Endometrial microvascular endothelial cells (primary cell): Measurements from ENCODE around the gene VWA7. TPM values are rescaled to one million over a fixed set of nuclear protein-coding genes. Genes with fewer than 3 reads are reported as not detected.

Source experiments
- in situ Hi-C: cut with HindIII; loops from 2 replicates; pipeline ENCODE4 v1.10.0; 2017; ENCODE audit warnings: low sequenced_read_pairs, low pct_unique_long_range_greater_than_20kb; ENCODE audit errors: inconsistent ontology term
- total RNA-seq: library from RNA; depleted of rRNA; stranded (reverse); fragments of >200 nt; gene quantifications from one replicate; pipeline ENCODE4 v1.2.3, GENCODE V29; 2015; ENCODE audit errors: inconsistent ontology term

The VWA7 gene
- total RNA-seq, 1 donor from 2014 or later = not detected

DNA sequence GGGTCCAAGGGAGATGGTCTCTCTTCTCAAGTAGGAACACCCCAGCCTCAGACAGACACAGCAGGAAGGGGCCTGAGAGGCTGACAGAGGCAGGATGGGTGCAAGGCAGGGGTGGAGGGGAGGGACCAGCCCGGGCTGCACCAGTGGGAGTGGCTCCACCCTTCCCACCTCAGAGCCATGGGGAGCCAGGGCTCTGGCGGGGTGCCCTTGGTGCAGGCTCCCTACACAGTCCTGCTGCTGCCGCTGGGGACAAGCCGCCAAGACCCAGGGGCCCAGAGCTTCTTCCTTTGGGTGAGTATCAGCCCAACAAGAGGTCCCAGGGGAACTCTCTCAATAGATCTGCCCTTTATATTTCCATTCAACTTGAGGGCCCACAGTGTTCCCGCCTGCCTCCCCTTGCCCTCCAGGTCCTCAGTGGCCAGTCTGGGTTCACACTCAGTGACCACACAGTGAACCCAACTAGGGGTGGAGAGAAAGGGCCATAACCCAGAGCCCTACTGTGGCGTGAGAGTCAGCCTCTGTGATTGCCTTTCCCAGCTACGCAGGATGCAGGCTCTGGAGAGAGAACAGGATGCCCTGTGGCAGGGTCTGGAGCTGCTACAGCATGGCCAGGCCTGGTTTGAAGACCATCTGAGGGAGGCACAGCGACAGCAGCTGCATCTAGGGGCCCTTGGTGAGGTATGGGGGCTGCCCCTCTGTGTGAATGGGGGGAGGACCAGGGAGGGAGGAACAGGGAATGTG, 14.1 kb downstream of the VWA7 start:
- in situ Hi-C loops = no loop called here

DNA sequence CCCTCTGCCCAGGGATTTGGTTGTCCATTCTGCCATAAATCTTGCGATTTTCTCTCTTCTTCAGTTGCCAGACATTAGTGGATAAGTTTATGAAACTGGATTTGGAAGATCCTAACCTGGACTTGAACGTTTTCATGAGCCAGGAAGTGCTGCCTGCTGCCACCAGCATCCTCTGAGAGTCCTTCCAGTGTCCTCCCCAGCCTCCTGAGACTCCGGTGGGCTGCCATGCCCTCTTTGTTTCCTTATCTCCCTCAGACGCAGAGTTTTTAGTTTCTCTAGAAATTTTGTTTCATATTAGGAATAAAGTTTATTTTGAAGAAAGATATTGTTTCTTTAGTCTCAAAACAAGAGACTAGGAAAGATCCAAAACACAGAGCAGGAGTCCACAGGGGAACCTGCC, 14.8 kb downstream of the VWA7 start, which contains the start of gene SAPCD1:
Gene SAPCD1 (plus strand): TSS at position 301 of the 400 bp plus-strand sequence. CDS start 399 bp downstream, outside the sequence.
- in situ Hi-C loops = no loop called here

DNA sequence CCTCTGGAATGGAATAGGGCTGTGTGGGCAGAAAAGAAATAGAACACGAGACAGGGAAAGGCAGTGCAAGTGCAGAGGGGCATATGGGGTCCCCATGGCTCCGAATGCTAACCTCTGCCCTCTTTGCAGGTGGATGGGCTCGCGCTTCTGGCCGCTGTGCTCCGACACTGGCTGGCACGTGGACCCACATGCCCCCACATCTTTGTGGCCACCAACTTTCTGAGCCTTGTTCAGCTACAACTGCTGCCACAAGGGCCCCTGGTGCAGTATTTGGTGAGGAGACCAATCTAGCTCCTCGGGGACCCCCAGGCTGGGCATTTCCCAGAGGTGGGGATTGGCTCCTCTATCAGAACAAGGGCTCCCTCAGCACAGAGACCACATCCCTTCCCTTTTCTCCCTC, 15.8 kb downstream of the VWA7 start:
- in situ Hi-C loops = no loop called here

DNA sequence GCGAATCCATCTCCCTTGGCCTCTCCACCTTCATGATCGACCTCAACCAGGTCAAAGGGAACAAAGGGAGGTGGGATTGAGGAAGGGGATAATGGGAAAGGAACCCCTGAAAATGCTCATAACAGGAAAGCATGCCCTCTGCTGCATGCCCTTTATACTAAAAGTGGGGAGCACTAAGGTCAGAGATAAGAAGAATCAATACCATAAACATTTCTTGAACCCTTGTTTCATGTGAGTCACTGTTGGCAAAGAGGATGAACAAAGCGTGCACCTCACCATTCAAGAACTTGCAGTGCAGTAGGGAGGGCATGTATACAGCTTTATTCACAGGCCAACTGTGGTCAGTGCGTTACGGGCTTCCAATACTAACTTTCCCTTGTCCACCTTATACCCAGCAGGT, 16.3 kb downstream of the VWA7 start:
- in situ Hi-C loops = no loop called here

DNA sequence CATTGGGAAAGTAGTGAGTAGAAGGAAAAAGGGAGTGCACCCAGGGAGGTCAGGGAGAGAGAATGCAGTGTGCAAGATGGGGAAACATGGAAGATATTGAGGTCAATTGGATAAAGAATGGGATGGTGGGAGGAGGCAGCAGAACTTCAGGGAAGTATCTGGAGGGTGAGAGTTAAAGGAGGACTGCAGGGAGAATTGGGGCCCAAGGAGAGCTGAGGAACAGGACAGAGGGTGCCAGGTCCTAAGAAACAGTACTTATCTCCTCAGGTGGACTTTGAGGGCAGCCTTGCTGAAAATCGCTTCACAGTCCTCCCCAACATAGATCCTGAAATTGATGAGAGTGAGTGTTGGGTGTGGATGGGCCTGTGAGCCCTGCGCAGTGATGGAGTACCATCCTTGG, 18.8 kb downstream of the VWA7 start:
- in situ Hi-C loops = no loop called here

DNA sequence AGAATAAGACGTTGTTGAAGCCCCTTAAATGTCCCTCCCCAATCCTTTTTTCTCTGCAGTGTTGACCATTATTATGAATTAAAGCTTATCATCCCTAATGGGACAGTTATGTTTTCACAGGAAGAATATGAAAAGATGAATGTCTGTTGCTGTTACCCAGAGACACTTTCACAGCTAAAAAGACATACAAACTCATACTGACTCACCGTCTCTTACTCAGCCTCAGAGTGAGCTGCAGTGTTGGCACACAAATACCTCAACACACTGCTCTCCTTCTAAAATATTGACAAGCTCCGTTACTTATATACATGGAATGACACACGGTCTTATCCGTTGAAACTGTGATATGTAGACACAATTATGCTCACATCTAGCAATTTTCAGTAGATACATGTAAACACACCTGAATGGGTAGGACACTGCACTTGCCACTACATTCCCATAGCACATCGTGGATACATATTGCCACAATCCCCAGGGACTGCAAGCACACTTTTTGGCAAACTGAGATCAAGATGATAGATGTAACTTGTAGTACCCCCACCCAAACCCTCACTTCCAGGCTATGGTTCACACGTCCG, 24.3 kb downstream of the VWA7 start:
- in situ Hi-C loops = no loop called here

DNA sequence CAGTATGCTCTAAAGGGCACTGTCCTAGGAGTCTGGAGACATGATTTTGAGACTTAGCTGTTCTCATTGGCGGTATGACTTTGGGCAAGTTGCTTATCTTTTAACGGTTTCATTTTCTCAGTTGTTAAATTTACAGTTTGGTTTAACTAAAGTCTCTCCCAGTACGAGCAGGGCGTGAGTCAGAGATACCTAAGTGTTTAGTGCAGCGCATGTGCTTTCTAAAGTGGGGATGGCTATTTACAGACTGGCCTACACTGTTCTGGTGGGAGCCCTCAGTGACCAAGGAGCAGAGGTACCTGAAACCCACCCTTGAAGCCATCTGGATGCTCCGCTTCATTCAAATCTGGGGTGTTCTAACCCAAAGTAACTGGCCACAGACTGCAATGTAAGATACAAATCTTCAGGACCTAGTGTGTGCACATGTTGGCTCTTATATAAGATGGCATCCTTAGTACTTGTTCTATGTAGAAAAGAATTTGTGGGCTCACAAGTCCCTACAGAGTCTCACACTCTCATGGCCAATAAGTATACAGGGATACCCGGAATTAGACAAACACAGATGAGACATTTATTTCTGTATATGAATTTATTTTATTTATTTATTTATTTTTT, 26.6 kb downstream of the VWA7 start:
- in situ Hi-C loops = no loop called here

DNA sequence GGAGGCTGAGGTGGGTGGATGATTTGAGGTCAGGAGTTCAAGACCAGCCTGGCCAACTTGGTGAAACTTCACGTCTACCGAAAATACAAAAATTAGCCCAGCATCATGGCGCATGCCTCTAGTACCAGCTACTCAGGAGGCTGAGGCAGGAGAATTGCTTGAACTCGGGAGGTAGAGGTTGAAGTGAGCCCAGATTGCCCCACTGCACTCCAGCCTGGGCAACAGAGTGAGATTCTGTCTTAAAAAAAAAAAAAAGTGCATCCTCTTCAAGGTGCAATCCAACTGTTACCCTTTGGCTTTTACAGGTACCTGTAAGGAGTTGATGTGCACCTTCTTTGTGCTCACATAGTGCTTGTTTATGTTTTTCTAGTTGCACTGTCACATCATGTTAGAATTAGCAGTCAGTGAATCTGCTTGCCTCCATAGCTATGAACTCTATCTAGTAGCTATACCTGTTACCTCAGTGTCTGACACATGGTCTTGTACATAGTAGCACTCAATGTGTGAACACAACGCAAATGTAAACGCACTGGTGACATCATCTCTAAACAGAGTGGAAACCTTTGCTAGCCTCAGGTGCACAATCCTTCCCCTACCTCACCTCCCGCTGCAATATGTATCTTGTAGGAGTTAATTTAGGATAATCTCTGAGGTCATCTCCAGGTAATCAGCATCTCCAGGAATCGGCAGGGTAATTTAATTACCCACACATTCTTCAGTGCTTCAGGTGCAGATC, 27.7 kb downstream of the VWA7 start:
- in situ Hi-C loops = no loop called here

DNA sequence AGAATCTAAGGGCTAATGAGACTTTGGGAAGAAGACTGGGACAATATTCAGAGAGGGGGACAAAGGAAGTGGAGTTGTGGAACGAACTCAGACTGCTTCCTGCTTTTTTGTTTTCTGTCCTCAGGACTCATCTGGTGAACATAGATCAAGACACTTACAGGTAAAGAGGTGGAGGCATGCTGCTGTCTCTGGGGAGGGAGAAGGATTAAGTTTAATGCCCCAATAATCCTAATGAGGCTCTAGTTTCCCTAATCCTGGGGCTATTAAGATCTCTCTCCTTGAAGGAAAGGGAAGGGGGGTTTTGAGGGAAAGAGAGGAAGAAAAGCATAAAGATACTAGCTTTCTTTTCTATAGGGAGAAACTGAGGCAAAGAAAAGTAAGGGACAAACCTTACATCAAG, 32.7 kb downstream of the VWA7 start:
- in situ Hi-C loops = no loop called here

DNA sequence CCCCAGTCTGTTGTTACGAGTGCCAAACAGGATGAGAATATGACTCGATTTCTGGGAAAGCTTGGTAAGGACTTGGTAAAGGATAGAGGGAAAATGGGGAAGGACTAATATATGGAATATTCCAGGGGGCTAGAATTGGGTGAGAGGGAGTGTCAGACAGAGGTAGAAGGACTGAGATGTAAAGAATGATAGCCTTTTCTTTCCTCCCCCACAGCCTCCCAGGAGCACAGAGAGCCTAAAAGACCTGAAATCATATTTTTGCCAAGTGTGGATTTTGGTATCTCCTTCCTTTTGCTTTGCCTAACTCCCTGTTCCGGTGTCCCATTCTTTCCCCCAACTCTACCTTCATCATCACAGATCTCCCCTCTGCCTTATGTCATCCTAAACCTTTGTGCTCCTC, 34.2 kb downstream of the VWA7 start:
- in situ Hi-C loops = no loop called here

DNA sequence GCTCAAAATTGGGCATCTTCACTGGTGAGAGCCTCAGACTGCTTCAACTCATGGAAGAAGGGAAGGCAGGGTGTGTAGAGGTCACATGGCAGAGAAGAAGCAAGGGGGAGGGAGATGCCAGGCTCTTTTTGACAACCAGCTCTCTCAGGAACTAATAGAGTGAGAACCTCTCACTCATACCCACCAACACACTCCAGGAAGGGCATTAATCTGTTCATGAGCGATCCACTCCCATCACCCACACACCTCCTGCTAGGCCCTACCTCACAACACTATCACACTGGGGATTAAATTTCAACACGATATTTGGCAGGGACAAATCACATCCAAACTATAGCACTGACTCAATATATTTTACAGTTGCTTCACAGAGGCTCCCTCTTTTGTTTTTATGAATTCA, 35.3 kb downstream of the VWA7 start:
- in situ Hi-C loops = no loop called here

DNA sequence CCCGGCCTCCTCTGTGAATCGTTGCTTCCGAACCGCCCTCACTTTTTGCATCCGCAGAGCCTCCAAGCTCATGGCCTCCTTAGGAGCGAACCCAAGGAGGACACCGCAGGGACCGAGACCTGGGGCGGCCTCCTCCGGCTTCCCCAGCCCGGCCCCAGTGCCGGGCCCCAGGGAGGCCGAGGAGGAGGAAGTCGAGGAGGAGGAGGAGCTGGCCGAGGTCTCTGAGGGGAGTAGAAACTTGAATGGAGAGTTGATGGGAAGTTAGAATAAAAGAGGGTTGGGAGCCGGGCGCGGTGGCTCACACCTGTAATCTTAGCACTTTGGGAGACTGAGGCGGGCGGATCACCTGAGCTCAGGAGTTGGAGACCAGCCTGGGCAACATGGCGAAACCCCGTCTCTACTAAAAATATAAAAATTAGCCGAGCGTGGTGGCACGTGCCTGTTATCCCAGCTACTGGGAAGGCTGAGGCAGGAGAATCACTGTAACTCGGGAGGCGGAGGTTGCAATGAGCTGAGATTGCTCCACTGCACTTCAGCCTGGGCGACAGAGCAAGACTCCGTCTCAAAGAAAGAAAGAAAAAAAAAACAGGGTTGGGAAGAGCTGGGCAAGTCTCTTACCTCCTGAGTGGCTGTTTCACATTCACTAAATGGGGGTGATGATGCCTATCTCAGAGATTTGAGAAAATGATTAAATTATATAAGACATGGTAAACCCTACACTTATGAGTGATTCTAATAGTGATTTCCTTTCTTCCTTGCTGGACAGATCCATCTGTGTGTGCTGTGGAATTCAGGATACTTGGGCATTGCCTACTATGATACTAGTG, 36.5 kb downstream of the VWA7 start:
- in situ Hi-C loops = no loop called here

DNA sequence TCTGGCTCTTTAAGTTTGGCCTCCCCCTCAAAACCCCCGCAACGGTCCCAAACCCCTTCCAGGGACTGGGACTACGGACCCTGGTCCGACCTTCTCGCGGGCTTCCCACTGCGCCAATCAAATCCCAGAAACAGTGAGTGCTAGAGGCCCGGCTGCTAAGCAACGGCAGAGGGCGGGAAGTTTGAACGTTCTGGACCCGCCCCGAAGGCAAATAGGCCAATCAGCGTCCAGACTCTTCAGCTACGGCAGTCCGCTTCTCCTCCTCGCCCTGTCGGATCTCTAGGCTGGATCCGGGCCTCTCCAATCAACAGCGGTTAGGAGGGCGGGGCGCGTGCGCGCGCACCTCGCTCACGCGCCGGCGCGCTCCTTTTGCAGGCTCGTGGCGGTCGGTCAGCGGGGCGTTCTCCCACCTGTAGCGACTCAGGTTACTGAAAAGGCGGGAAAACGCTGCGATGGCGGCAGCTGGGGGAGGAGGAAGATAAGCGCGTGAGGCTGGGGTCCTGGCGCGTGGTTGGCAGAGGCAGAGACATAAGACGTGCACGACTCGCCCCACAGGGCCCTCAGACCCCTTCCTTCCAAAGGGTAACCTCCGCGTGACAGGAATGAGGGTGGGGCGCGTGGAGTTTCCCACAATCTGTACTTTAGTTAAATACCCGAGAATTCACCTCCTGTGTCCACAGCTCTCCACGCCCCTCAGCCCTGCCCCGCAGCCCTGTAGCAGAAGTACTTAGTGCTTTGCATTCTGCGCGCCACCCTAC, 37.3 kb downstream of the VWA7 start, which contains the start of gene MSH5:
Gene MSH5 (plus strand): TSS at position 367 of the 758 bp plus-strand sequence. CDS start 462 bp downstream, outside the sequence.
- in situ Hi-C loops = no loop called here

DNA sequence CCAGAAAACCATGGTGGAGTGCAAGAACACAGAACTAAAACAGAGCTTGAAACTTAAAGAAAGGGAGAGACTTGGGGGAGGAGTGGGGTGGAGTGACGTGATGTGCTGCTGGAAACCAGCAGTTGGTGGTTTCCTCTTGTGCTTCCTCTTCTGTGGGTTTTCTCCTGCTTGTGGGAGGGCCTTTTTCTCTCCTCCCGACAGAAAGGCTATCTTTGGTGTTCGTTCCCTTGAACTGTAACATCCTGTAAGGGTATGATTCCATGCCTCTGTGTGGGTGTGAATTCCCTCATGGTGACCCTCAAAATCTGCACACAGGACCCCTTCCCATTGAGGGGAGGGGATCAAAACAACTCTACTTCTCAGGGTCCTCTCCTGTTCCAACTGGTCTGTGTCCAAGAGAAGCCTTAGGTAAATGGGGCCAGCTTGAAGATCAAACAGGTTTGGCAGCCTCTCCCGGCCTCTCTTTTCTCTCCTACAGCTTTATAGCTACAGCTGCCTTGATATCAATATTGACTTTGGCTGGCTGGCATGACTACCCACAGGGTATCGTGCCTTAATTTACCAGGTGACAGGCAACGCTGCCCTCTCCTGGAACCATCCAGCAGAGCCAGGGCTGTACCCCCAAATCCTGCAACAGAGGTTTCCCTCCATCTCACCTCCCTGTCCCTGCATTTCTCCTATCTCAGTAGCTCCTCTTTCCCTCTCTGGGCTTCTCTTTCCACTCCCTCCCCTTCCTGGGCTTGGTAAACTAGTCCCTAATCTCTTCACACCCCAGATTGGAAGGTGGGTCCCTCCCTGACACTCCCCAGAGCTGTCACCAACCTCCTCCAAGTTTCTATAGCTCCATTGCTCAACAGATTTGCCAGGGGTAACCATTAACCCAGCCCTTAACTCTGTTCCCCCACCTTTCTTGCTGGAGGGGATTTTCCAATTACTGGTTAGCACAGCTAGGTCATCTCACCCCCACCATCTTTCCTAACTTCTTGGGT, 38.8 kb downstream of the VWA7 start:
- in situ Hi-C loops = no loop called here

DNA sequence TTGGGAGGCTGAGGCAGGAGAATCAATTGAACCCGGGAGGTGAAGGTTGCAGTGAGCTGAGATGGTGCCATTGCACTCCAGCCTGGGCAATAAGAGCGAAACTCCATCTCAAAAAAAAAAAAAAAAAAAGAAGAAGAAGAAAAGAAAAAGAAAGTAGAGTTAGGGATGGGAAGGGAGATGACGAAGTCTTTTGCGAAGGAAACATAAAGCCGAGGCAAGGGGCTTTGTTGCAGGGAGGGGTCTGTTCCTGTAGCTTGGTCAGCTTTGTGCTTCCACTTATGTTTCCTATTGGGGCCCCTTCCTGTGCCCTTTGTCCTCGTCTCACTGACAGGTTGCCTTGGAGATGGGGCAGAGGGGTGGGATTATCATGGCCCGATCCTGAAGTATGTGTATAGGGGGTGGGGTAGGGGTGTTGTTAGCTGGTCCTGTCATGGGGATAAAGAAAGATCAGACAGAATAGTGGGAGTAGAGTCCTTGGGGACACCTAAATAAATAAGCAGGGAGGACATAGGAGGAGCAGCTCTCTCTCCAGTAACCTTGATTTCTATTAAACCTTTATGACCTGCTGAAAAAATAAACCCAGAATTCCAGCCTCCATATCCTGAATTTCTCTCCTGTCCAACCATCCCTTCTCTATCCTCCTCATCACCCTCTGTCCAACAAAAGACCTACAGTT, 39.7 kb downstream of the VWA7 start:
- in situ Hi-C loops = no loop called here

DNA sequence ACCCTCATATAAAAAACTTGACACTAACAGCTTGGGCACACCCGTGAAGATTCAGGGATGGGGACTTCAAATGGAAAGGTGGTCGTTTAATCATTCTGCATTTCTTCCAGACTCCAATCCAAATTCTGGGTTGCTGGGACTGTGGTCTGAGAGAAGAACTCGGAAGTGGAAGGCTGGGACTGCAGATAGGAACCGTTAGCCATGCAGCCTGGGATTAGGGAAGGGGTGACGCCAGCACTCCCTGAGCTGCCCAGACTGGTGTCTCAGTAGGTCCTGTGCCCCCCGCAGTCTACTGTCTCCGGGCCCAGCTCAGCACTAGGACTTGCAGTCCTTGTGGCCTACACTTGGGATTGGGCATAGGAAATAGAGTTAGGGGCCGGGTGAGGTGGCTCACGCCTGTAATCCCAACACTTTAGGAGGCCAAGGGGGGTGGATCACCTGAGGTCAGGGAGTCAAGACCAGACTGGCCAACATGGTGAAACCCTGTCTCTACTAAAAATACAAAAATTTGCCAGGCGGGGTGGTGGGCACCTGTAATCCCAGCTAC, 40.3 kb downstream of the VWA7 start:
- in situ Hi-C loops = no loop called here
